Mesenchymal stem cell (in vitro differentiated cells and primary cell): Measurements from ENCODE around the gene NT5E.

Source experiments
- DNase-seq: peaks from one replicate; pipeline ENCODE4 v3.0.0-alpha.2; 2013
- H2AFZ ChIP-seq: one replicate; pipeline ENCODE4 v1.6.1; 2013; ENCODE audit warnings: low read depth, mild to moderate bottlenecking, control low read depth, inconsistent platforms, low read length, moderate library complexity
- H2AK5ac ChIP-seq: 2 replicates; pipeline ENCODE4 v1.6.1; 2013; ENCODE audit warnings: low read length, moderate library complexity, mild to moderate bottlenecking, inconsistent platforms; ENCODE audit not compliant: severe bottlenecking
- H2BK120ac ChIP-seq: one replicate; pipeline ENCODE4 v1.6.1; 2013; ENCODE audit warnings: low read depth, mild to moderate bottlenecking, inconsistent platforms, low read length, moderate library complexity
- H2BK12ac ChIP-seq, 2 experiments: one replicate each; pipeline ENCODE4 v1.6.1; 2013; ENCODE audit warnings: inconsistent platforms in 2 of 2, low read length in 2 of 2, mild to moderate bottlenecking in 2 of 2, moderate library complexity in 2 of 2, control low read depth in 1 of 2
- H2BK15ac ChIP-seq: one replicate; pipeline ENCODE4 v1.6.1; 2013; ENCODE audit warnings: mild to moderate bottlenecking, low read depth, inconsistent platforms; ENCODE audit not compliant: poor library complexity, severe bottlenecking
- H2BK5ac ChIP-seq: 2 replicates; pipeline ENCODE4 v1.6.1; 2013; ENCODE audit warnings: low read depth, mild to moderate bottlenecking, low read length, control low read depth, inconsistent platforms; ENCODE audit not compliant: poor library complexity, severe bottlenecking
- H3K14ac ChIP-seq, 2 experiments: one replicate each; pipeline ENCODE4 v1.6.1; 2013; ENCODE audit warnings: inconsistent platforms in 2 of 2, low read length in 2 of 2, control low read depth in 1 of 2, mild to moderate bottlenecking in 1 of 2, moderate library complexity in 1 of 2
- H3K18ac ChIP-seq, 2 experiments: one replicate each; pipeline ENCODE4 v1.6.1; 2013; ENCODE audit warnings: inconsistent platforms in 2 of 2, low read length in 2 of 2, control low read depth in 1 of 2, low read depth in 1 of 2, mild to moderate bottlenecking in 1 of 2
- H3K23ac ChIP-seq, 2 experiments: one replicate each; pipeline ENCODE4 v1.6.1; 2013; ENCODE audit warnings: inconsistent platforms in 2 of 2, low read length in 2 of 2, mild to moderate bottlenecking in 2 of 2, moderate library complexity in 2 of 2, control low read depth in 1 of 2
- H3K27ac ChIP-seq: 2 replicates; pipeline ENCODE4 v1.5.1; 2013; ENCODE audit warnings: mild to moderate bottlenecking, moderate library complexity, low read length, control low read depth, inconsistent platforms; ENCODE audit not compliant: poor library complexity, severe bottlenecking
- H3K27me3 ChIP-seq, 2 experiments: 2 replicates each; pipeline versions ENCODE4 v1.6.1 to v1.7.0; 2013; ENCODE audit warnings: low read length in 2 of 2, mild to moderate bottlenecking in 2 of 2, moderate library complexity in 2 of 2, control low read depth in 1 of 2, inconsistent platforms in 1 of 2; ENCODE audit not compliant: control insufficient read depth in 1 of 2, insufficient read depth in 1 of 2
- H3K36me3 ChIP-seq, 2 experiments: 2 replicates each; pipeline versions ENCODE4 v1.6.1 to v1.7.0; 2013; ENCODE audit warnings: low read length in 2 of 2, control low read depth in 1 of 2, inconsistent platforms in 1 of 2, low read depth in 1 of 2, mild to moderate bottlenecking in 1 of 2; ENCODE audit not compliant: insufficient read depth in 2 of 2, control insufficient read depth in 1 of 2
- H3K4ac ChIP-seq, 2 experiments: one replicate each; pipeline ENCODE4 v1.6.1; 2013; ENCODE audit warnings: inconsistent platforms in 2 of 2, low read length in 2 of 2, mild to moderate bottlenecking in 2 of 2, moderate library complexity in 2 of 2, control low read depth in 1 of 2, low read depth in 1 of 2
- H3K4me1 ChIP-seq: 2 replicates; pipeline ENCODE4 v1.6.1; 2013; ENCODE audit warnings: low read depth, low read length, control low read depth; ENCODE audit not compliant: control insufficient read depth, insufficient read depth
- H3K4me2 ChIP-seq: 2 replicates; pipeline ENCODE4 v1.6.1; 2013; ENCODE audit warnings: low read length, mild to moderate bottlenecking, inconsistent platforms; ENCODE audit not compliant: poor library complexity, severe bottlenecking
- H3K4me3 ChIP-seq, 2 experiments: 2 replicates each; pipeline versions ENCODE4 v1.5.1 to v1.7.0; 2013; ENCODE audit warnings: low read length in 2 of 2, mild to moderate bottlenecking in 2 of 2, control low read depth in 1 of 2, low read depth in 1 of 2; ENCODE audit not compliant: insufficient read depth in 1 of 2
- H3K79me1 ChIP-seq: replicated peaks from 2 replicates; pipeline ENCODE4 v1.6.1; 2013; ENCODE audit warnings: mild to moderate bottlenecking, control low read depth, low read length, inconsistent platforms; ENCODE audit not compliant: poor library complexity, severe bottlenecking
- H3K9ac ChIP-seq: 2 replicates; pipeline ENCODE4 v1.7.0; 2013; ENCODE audit warnings: mild to moderate bottlenecking, low read length, moderate library complexity
- H3K9me3 ChIP-seq: 2 replicates; pipeline ENCODE4 v1.7.0; 2013; ENCODE audit warnings: mild to moderate bottlenecking, low read length; ENCODE audit not compliant: control insufficient read depth
- H4K8ac ChIP-seq: one replicate; pipeline ENCODE4 v1.6.1; 2013; ENCODE audit warnings: inconsistent platforms, mild to moderate bottlenecking, low read length, moderate library complexity
- H4K91ac ChIP-seq: one replicate; pipeline ENCODE4 v1.6.1; 2013; ENCODE audit warnings: mild to moderate bottlenecking, low read length, inconsistent platforms
- WGBS: methylation state at CpG from one replicate; pipeline ENCODE4 v1.1.7; 2013; ENCODE audit warnings: mixed read lengths; 5-methylcytosine and 5-hydroxymethylcytosine counted together

The NT5E gene

DNA sequence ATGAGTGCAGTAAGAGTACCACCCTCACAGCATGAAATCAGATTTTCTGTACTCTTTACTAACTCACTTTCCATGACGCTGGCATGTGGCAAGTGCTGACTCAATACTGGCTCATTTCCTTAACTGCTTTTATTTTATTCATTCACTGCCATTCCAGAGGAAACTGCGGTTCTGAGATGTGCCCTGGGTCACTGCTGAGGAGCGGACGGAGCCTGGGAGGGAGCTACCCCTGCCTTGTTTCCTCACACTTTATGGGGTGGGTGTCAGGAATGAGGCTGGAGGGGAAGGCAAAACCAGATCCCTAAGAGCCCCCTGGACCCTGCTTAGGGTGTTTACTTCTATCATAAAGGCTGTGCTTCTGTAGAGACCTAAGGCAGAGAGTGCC is 14.4 kb downstream of the NT5E start:
- Histone ChIP-seq H3K4me1 (peaks cover 35% of the 10 kb centered on the region), H3K23ac (no peak overlapping the region), H2BK5ac (no peak overlapping the region), H4K91ac (no peak overlapping the region), H2BK120ac (peak overlapping the region; percentile 84), H3K9ac (peak overlapping the region; percentile 85), H2BK12ac (peak overlapping the region in 1 of 2 experiments; percentile 81), H3K27me3 (no peaks in the 10 kb centered on the region), H3K79me1 (peaks cover 2% of the 10 kb centered on the region), H4K8ac (no peak overlapping the region), H3K18ac (peak overlapping the region in 1 of 2 experiments; percentile 85), H3K14ac (no peak overlapping the region), H2BK15ac (no peak overlapping the region), H3K4ac (no peak overlapping the region), H2AK5ac (no peak overlapping the region), H2AFZ (no peak overlapping the region), H3K4me3 (peak overlapping the region in 1 of 2 experiments; percentile 40), H3K4me2 (no peak overlapping the region), H3K27ac (peak overlapping the region; percentile 81), H3K9me3 (no peaks in the 10 kb centered on the region), H3K36me3 (peaks cover 24 to 57% of the 10 kb centered on the region in 2 experiments)
- whole genome bisulfite sequencing = 0% methylated on average over 4 of the region's 4 CpGs
- DNase-seq = peak; percentile 99

GRCh38 chr6:85464722-85465150 is 14.9 kb downstream of the NT5E start:
- no peaks in the 10 kb centered on the region for H3K27me3 ChIP-seq
- peak overlapping the region; percentile 84 for H2BK120ac ChIP-seq
- H4K91ac ChIP-seq = peak overlapping the region; percentile 87
- peak overlapping the region; percentile 38 to 85 for H3K18ac ChIP-seq
- H2BK15ac ChIP-seq = peak overlapping the region; percentile 60
- WGBS = 0% methylated on average over 4 of the region's 4 CpGs
- peak overlapping the region; percentile 94 for H4K8ac ChIP-seq
- H3K4me2 ChIP-seq = no peak overlapping the region
- H2AFZ ChIP-seq = no peak overlapping the region
- DNase-seq = peak; percentile 97
- peaks cover 2% of the 10 kb centered on the region for H3K79me1 ChIP-seq
- no peak overlapping the region for H3K14ac ChIP-seq
- peak overlapping the region in 1 of 2 experiments; percentile 40 for H3K4me3 ChIP-seq
- H2BK12ac ChIP-seq = peak overlapping the region; percentile 16 to 81
- H3K4me1 ChIP-seq = peaks cover 37% of the 10 kb centered on the region
- H3K9ac ChIP-seq = peak overlapping the region; percentile 85
- H3K9me3 ChIP-seq = no peaks in the 10 kb centered on the region
- H3K23ac ChIP-seq = no peak overlapping the region
- peak overlapping the region; percentile 81 for H3K27ac ChIP-seq
- H3K36me3 ChIP-seq = peaks cover 27 to 62% of the 10 kb centered on the region in 2 experiments
- no peak overlapping the region for H2BK5ac ChIP-seq
- peak overlapping the region; percentile 29 for H2AK5ac ChIP-seq
- peak overlapping the region; percentile 0 to 81 for H3K4ac ChIP-seq

DNA sequence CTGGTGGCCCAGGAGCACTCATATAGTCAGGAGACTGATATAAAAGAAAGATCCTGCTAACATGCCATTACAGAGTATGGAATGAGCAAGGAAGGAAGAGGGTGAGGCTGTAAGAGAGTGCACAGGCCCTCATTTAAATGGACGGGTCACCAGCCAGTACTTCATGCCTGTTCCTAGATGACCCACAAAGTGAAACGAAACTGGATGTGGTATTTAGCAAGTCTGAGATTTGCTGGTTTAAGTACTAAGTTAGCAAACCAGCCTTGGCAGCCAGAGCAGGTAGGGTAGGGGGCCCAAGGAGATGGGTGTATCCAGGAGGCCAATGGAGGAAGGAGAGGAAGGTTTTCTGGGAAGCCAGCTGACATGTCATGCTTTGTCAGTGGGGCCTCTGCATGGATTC is 15.9 kb downstream of the NT5E start:
- peak overlapping the region; percentile 22 for H2BK120ac ChIP-seq
- H3K4me3 ChIP-seq = no peak overlapping the region
- H2AFZ ChIP-seq = no peak overlapping the region
- H3K27ac ChIP-seq = peak overlapping the region; percentile 27
- peak overlapping the region; percentile 85 for H3K9ac ChIP-seq
- peak; percentile 50 for DNase-seq
- peaks cover 39% of the 10 kb centered on the region for H3K4me1 ChIP-seq
- no peak overlapping the region for H3K14ac ChIP-seq
- H4K91ac ChIP-seq = peak overlapping the region; percentile 36
- 75% methylated on average over 2 of the region's 2 CpGs for WGBS
- no peak overlapping the region for H3K4me2 ChIP-seq
- no peaks in the 10 kb centered on the region for H3K9me3 ChIP-seq
- peak overlapping the region; percentile 60 to 79 for H3K18ac ChIP-seq
- H3K23ac ChIP-seq = peak overlapping the region in 1 of 2 experiments; percentile 57
- H2BK12ac ChIP-seq = peak overlapping the region; percentile 65 to 69
- H3K4ac ChIP-seq = peak overlapping the region; percentile 29 to 32
- H2BK5ac ChIP-seq = no peak overlapping the region
- peaks cover 2% of the 10 kb centered on the region for H3K79me1 ChIP-seq
- no peaks in the 10 kb centered on the region for H3K27me3 ChIP-seq
- peak overlapping the region; percentile 59 for H4K8ac ChIP-seq
- H2AK5ac ChIP-seq = peak overlapping the region; percentile 28
- H2BK15ac ChIP-seq = no peak overlapping the region
- peaks cover 27 to 68% of the 10 kb centered on the region in 2 experiments for H3K36me3 ChIP-seq

DNA sequence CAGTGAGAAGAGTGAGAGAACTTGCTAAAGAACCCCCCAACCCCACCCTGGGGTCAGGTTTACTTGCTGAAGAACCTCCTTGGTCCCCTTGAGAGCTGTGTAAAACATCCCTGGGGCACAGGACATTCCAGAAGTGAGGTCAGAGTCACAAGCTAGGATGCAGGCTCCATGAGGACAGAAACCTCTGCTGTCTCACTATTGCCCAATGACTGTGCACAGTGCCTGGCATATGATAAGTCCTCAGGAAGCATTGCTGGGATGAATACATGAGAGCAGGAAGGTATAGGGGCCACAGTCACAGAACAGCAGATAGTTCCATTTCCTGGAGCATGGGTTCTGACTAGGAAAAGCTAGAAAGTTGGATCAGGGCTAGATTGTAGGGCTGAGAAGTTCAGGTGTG is 18.4 kb downstream of the NT5E start:
- DNase-seq = peak; percentile 82
- H3K4me2 ChIP-seq = no peak overlapping the region

More for the DNA sequence above, 18.4 kb downstream of the NT5E start:
- H2AK5ac ChIP-seq = peak overlapping the region; percentile 74
- H3K79me1 ChIP-seq = peaks cover 4% of the 10 kb centered on the region
- no peak overlapping the region for H4K8ac ChIP-seq
- peak overlapping the region; percentile 83 for H3K27ac ChIP-seq
- no peak overlapping the region for H3K23ac ChIP-seq
- H3K4ac ChIP-seq = peak overlapping the region in 1 of 2 experiments; percentile 63
- peak overlapping the region; percentile 86 for H2BK15ac ChIP-seq
- no peak overlapping the region for H2AFZ ChIP-seq
- peaks cover 21 to 79% of the 10 kb centered on the region in 2 experiments for H3K36me3 ChIP-seq
- H4K91ac ChIP-seq = no peak overlapping the region
- H3K9me3 ChIP-seq = no peaks in the 10 kb centered on the region
- peaks cover 27% of the 10 kb centered on the region for H3K4me1 ChIP-seq
- H3K9ac ChIP-seq = peak overlapping the region; percentile 37
- H3K18ac ChIP-seq = peak overlapping the region; percentile 15 to 72
- no peak overlapping the region for H3K4me3 ChIP-seq
- H2BK5ac ChIP-seq = no peak overlapping the region
- peak overlapping the region; percentile 71 for H2BK120ac ChIP-seq
- no peak overlapping the region for H3K14ac ChIP-seq
- peak overlapping the region; percentile 23 to 75 for H2BK12ac ChIP-seq
- no peaks in the 10 kb centered on the region for H3K27me3 ChIP-seq
